ENCODE data around the gene HAND1.

- TF ChIP-seq, protein P1, sequence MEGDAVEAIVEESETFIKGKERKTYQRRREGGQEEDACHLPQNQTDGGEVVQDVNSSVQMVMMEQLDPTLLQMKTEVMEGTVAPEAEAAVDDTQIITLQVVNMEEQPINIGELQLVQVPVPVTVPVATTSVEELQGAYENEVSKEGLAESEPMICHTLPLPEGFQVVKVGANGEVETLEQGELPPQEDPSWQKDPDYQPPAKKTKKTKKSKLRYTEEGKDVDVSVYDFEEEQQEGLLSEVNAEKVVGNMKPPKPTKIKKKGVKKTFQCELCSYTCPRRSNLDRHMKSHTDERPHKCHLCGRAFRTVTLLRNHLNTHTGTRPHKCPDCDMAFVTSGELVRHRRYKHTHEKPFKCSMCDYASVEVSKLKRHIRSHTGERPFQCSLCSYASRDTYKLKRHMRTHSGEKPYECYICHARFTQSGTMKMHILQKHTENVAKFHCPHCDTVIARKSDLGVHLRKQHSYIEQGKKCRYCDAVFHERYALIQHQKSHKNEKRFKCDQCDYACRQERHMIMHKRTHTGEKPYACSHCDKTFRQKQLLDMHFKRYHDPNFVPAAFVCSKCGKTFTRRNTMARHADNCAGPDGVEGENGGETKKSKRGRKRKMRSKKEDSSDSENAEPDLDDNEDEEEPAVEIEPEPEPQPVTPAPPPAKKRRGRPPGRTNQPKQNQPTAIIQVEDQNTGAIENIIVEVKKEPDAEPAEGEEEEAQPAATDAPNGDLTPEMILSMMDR (conservative IDR thresholded peaks at IDR 0.05; ENCODE audit: low read length), result no peak
- TF ChIP-seq EZH2phosphoT487 (IDR thresholded peaks at IDR 0.05; ENCODE audit: borderline replicate concordance), result no peak
Observed at GRCh38 chr5:154503698-154504039, 25.6 kb upstream of the HAND1 start.
